Inferior parietal cortex (tissue), 1 donor: ENCODE data around the gene CHIT1.
"Not testable (repeated sequence)": the region's sequence is repeated elsewhere in the genome, so short reads cannot be mapped to it uniquely, and the experiment has no call there.

Experiments used
- DNase-seq: peaks from one replicate; pipeline ENCODE4 v3.0.0-alpha.2; 2016; ENCODE audit errors: extremely low spot score

CHIT1 gene

DNA sequence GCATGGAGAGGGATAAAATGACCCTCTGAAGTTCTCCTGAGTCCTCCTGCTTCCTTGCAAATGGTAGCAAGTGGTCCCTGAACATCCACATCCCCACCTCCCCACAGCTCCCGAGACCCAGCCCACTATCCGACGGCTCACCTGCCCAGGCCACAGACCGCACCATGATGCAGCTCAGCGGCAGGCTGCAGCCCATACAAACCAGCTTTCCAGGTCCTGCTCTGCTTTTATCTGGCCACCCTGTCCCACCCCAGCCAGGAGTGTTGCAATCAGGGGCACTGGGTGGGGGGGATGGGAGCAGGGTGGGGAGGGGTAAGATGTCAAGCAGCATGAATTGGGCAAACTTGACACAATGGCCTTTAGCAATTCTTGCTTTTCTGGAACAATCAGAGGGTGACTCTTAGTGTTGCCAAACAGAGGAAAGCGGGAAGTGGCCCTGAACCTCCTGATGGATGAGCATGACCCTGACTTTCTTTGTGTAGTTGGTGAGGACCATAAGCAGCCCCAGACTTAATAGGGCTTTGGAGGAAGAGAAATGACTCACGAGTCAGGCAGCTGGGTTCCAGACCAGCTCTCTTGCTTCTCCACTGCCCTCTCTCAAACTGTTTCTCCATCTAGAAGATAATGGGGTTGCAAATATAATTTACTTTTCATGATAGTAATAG is at the start of gene CHIT1:
Gene CHIT1 (minus strand): TSS at position 203 of the 665 bp plus-strand sequence. CDS start 37 bp downstream, at position 166.
- no peak for DNase-seq

- DNase-seq = no peak
These were observed 49.5 kb upstream of the CHIT1 start for GRCh38 chr1:203278885-203279406.

DNA sequence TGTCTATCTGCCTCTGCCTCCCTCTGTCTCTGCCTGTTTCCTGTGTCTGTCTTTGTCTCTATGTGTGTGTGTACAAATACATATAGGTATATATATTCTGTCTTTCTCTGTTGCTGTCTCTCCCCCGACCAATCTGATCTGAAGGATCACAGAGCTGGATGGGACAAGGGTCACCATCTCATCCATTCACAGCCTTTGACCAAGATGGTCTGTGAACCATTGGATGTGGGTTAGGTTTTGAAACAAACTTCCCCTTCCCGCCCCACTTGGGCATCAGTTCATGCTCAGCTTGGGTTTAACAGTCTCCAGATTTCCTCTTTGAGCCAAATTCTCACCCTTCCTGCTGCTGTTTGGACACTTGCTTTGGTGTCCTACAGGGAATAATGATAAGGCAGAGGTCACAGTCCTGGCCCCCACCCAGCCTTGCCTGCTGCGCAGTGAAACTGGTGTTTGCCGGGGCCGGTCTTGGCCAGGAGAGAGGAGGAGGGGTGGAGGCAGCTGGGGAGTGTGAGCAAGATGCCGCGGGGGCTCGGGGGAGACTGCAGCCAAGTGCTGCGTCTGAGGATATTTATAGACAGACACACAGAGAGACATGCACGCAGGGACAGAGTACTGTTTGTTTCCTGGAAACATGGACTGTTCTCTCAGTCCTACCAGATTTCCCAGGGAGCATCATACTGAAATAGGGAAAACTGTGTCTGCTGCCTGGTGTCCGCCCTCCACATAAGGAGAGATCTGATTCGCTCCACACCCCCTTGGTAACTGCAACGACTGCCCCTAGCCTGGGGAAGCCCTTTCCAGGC is 48.8 kb upstream of the CHIT1 start:
- peak; percentile 87 for DNase-seq

DNA sequence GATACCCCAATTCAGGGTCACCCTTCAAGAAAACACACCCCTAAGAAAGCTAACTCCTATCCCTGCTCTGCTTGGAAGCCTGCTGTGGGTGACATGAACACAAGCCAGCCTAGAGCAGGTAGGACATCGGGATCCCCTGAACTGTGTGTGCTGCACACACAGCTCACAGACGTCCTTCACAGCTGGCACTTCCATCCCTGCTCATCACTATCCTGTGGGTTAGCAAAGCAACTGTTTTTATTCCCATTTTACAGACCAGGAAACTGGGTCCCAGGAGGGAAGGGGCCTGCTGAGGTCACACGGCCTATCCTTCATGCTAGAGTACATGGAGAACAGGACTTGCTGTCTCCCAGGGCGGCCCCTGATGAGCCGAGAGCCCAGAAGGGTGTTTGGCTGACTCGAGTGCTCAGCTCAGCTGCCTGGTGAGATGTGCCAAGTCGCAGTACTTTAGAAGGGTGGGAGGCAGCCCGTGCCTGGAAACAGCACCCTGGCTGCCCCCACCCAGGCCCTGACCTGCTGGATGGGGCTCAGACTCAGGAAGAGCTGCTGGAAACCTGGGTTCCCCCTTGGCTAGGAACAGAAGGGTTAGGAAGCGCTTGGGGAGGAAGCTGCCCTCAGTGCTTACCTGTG is 47.6 kb upstream of the CHIT1 start:
- no peak for DNase-seq

DNA sequence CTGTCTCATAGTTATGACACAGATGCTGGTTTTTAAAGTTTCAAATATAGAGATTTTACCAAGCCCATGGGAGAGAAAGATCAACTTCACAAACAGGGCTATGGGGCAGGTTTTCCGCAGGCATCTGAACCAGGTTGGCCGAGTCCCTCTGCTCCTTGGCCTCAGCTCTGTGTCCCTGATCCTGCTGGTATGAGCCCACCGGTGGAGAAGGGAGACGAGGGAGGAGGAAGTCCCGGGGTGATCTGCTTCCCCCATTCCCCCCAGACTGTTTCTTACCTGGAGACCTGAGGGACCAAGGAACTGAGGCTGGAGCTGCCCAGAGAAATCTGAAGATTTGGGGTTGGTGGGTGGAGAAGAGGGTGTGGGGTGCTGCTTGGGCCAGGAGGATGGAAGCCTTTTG is 46.9 kb upstream of the CHIT1 start:
- DNase-seq = no peak

GRCh38 chr1:203275656-203276272 is 46.3 kb upstream of the CHIT1 start:
- no peak for DNase-seq

- DNase-seq = peak; percentile 84
These were observed 45.3 kb upstream of the CHIT1 start for GRCh38 chr1:203274603-203275381.

- DNase-seq = no peak
These were observed 44.6 kb upstream of the CHIT1 start for GRCh38 chr1:203273869-203274602.

DNA sequence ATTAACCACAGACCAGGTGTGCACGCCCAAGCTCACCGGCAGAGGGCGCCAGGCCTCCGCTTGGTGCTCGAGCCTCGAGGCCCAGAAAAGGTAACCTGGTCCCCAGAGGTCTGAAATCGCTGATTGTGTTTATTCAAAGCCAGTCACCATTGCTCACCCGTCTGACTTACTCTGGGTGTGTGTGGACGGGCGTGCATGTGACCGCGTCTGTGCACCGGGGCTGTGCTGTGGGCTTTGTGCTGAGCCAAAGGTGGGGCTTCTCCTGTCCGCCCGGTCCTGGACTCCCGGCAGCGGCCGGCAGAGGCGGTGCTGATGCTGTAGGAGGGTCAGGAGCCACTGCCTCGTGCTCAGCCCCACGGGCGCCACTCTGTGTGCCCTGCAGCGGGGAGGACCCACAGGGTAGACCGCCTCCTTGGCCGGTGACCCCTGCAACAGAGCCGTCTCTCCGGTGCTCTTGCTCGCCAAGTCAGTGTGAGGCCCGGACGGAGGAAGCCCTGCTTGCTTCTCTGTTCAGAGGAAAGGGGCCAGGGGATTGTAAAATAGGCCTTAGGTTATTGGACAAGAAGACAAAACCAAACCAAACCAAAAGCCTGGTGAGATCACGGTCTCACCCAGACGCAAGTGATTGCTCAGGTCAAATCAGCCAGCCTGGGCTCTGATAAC is 43.9 kb upstream of the CHIT1 start:
- peak; percentile 93 for DNase-seq

- DNase-seq = no peak
These were observed 43.2 kb upstream of the CHIT1 start for GRCh38 chr1:203272633-203273205.

GRCh38 chr1:203271962-203272632 is 42.6 kb upstream of the CHIT1 start:
- no peak for DNase-seq

DNA sequence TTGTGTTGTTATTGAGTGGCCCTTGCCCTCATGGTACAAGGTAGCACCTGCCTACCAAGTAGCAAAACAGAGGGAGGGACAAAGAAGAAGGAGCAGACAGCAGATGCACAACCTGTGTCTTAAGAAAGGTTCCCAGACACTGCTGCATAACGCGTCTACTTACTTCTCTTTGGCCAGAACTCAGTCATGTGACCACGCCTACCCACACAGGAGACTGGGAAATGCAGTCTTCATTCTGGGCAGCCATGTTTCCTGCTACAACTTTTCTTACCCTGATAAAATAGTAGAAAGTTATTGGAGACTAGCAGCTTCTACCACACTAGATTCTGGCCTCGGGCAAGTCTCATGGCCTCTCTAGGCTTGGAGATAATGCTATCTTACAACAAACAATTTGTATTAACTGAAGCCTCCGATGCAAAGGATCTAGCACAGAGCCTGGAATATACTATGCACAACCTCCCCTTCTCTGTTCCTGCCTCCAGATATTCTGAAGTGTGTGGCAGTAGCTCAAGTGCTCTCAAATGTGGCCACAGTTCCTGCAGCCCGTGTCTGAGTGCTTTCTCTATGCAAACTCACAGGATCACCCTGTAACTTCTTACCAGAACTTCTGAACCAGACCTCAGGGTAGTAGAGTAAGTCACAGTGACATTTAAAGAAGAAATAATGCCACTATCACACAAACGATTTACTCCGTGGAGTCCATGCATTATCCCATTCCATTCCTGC is 41.7 kb upstream of the CHIT1 start:
- DNase-seq = peak; percentile 78

DNA sequence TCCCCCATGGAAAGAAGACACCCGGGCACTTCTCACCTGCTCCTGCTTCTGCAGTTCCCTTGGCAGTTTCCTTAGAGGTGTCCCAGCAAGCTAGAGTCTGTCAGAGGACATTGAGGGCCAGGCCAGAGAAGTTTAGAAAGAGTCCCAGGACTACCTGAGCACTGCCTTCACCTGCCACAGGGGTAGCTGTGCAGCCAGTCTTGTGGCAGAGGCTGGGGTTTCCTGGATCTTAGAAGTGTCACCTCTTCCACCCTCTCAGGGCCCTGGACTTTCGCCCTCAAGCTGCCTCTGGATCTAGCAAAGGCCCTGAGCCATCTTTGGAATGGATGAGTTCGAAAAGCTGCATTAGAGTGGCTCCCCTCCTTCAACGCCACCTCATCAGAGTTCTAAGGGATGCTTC is 41.0 kb upstream of the CHIT1 start:
- no peak for DNase-seq

DNA sequence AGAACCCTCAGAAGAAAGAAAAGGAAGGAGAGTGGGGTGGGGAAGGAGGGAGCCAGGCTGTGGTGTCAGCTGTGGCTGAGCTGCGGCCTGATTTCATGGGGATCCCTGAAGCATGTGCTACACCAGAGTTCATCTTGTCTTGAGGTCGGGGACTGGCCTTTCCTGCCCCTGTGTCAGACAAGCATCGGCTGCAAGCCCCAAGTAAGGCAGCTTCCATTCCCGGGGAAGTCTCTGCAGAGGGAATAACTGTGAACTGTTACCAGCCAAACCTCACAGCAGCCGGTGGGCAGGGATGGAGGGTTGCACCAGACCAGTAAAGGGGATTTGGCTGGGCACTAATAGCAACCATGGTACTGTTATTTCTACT is 40.2 kb upstream of the CHIT1 start:
- no peak for DNase-seq

DNA sequence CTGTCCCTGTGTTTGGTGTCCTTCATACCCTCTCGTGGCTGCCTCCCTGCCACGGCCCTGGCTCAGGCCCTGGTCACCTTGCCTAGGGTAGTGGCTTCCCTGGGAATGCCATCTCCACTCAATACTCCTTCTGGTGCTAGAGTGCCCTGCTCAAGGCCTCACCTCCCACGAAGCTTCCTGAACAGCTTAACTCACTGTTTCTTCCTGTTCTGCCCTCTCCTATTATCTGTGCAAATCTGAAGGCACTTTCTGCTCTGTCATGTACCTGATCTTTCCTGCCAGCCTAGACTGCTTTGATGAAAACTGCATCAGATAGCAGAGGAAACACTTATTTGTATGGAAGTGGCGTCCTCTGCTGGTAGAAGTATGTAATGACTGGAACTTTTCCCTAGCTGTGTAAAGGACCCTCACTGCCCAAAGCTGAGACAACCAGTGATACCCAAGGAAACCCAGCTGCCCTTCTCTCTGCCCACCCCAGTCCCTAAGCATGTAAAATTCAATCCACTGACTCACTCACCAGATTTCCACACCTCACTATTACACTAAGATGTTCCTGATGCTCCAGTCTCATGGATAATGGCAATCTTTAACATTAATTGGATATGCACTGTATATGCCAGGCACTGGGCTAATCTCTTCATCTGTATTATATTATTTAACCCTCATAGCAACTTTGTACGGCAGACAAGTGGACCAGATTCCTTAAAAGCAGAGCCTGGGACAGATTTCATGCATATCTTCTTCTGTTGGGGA is 39.6 kb upstream of the CHIT1 start:
- peak; percentile 95 for DNase-seq

DNA sequence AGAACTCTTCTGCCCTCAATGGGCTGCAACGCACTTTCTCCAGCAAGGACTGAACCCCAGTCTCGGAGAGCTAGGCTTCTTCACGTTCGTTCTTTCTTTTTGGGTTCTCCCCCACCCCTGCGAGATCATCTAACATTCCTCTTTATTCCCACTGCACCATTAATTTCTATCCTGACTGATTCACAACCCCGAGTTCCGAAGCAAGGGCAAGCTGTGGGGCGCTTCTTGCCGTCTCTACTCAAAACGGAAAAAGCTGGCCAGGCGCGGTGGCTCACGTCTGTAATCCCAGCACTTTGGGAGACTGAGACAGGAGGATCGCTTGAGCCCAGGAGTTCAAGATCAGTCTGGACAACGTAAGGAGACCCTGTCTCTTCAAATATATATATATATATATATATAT is 38.4 kb upstream of the CHIT1 start:
- no peak for DNase-seq

DNA sequence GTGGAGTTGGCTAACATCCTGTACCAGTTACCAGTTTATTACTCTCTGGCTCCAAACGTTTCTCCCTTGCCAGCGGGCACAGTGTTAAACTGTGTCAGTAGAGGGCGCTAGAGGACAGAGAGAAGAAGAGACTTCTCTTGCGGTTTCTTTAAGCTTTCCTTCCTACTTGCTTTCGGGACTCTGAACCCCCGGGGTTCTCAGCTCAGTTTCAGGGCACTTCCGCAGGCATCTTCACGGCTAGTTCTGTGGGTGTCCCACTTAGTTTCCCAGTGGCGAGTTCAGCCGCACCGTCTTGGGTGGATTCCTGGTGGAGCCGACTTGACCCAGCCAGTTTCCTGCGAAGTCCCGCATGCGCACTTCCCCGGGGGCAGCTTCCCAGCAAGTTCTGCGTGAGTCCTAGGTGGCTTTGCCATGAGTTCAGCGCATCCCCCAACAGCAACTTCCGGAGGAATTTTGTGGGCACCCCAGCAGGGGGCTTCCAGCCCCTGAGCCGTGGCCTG is 37.9 kb upstream of the CHIT1 start:
- peak; percentile 99 for DNase-seq

GRCh38 chr1:203266140-203266539 is 36.7 kb upstream of the CHIT1 start:
- not testable (repeated sequence) for DNase-seq
